GM23338 (cell line): Measurements from ENCODE around the gene INO80E. TPM values are rescaled to one million over a fixed set of nuclear protein-coding genes. Genes with fewer than 3 reads are reported as not detected.

Experiments used
- ATAC-seq: fragments of 200-7000 bp; cut with Tn5 transposase; 3 replicates; pipeline ENCODE4 v1.9.1; 2020
- DNase-seq: peaks from one replicate; pipeline ENCODE4 v3.0.0-alpha.2; 2015; ENCODE audit warnings: low spot score
- H2AFZ ChIP-seq: fragments of 200-600 bp; sonication (generic); 2 replicates; pipeline ENCODE4 v1.8.0; 2016; ENCODE audit warnings: antibody characterized with exemption, mild to moderate bottlenecking, moderate library complexity
- H3F3A ChIP-seq: fragments of 200-600 bp; sonication (generic); replicated peaks from 2 replicates; pipeline ENCODE4 v1.8.0; 2017; ENCODE audit warnings: antibody characterized with exemption, mixed run types, low read depth
- H3K27ac ChIP-seq: fragments of 200-600 bp; sonication (generic); 2 replicates; pipeline ENCODE4 v1.6.1; 2016; ENCODE audit warnings: low read depth
- H3K27me3 ChIP-seq: fragments of 200-600 bp; sonication (generic); 2 replicates; pipeline ENCODE4 v1.8.0; 2016; ENCODE audit warnings: mild to moderate bottlenecking, mixed run types, moderate library complexity; ENCODE audit not compliant: insufficient read depth
- H3K36me3 ChIP-seq: fragments of 200-600 bp; sonication (generic); 2 replicates; pipeline ENCODE4 v1.8.0; 2016; ENCODE audit warnings: mild to moderate bottlenecking; ENCODE audit not compliant: insufficient read depth
- H3K4me1 ChIP-seq: fragments of 200-600 bp; sonication (generic); 2 replicates; pipeline ENCODE4 v1.8.0; 2016; ENCODE audit warnings: mild to moderate bottlenecking, moderate library complexity; ENCODE audit not compliant: insufficient read depth
- H3K4me2 ChIP-seq: fragments of 200-600 bp; sonication (generic); 2 replicates; pipeline ENCODE4 v1.7.1; 2017; ENCODE audit warnings: mixed run types
- H3K4me3 ChIP-seq: fragments of 200-600 bp; sonication (generic); 2 replicates; pipeline ENCODE4 v1.6.1; 2016; ENCODE audit warnings: mixed run types
- H3K79me2 ChIP-seq: fragments of 200-600 bp; sonication (generic); replicated peaks from 2 replicates; pipeline ENCODE4 v1.8.0; 2017; ENCODE audit warnings: mild to moderate bottlenecking; ENCODE audit not compliant: insufficient read depth
- H3K9me2 ChIP-seq: fragments of 200-600 bp; sonication (generic); 2 replicates; pipeline ENCODE4 v1.8.0; 2017; ENCODE audit not compliant: insufficient read depth
- H4K20me1 ChIP-seq: fragments of 200-600 bp; sonication (generic); replicated peaks from 2 replicates; pipeline ENCODE4 v1.8.0; 2017; ENCODE audit warnings: mild to moderate bottlenecking; ENCODE audit not compliant: insufficient read depth
- H3K27ac Mint-ChIP-seq: 2 replicates; pipeline ENCODE4 v1.8.0; 2020; ENCODE audit warnings: inconsistent platforms, mild to moderate bottlenecking, moderate library complexity, mixed read lengths
- H3K27me3 Mint-ChIP-seq: 3 replicates; pipeline ENCODE4 v1.8.0; 2022; ENCODE audit warnings: low read depth, mild to moderate bottlenecking, moderate library complexity, mixed read lengths, inconsistent platforms; ENCODE audit not compliant: insufficient read depth, poor library complexity
- H3K36me3 Mint-ChIP-seq: 3 replicates; pipeline ENCODE4 v1.8.0; 2021; ENCODE audit warnings: low read depth, mild to moderate bottlenecking, inconsistent platforms, moderate library complexity, mixed read lengths
- H3K4me1 Mint-ChIP-seq: 3 replicates; pipeline ENCODE4 v1.8.0; 2020; ENCODE audit warnings: mild to moderate bottlenecking, inconsistent platforms, mixed read lengths
- H3K4me3 Mint-ChIP-seq: 3 replicates; pipeline ENCODE4 v1.8.0; 2021; ENCODE audit warnings: moderate library complexity, mild to moderate bottlenecking, inconsistent platforms, mixed read lengths
- H3K9me3 Mint-ChIP-seq: 3 replicates; pipeline ENCODE4 v1.8.0; 2020; ENCODE audit warnings: moderate library complexity, mild to moderate bottlenecking, inconsistent platforms, mixed read lengths
- CREB1 ChIP-seq: fragments of 250-450 bp; sonication (Bioruptor Pico); IDR thresholded peaks from 2 replicates; pipeline ENCODE4 v1.5.0; 2020; ENCODE audit warnings: low read depth, mild to moderate bottlenecking, moderate library complexity
- CTCF ChIP-seq, 2 experiments: fragments of 200-600 bp in 1 of 2; sonication (generic) in 1 of 2; conservative IDR thresholded peaks; 2 replicates each; pipeline versions ENCODE4 v1.5.1 to v1.6.1; 2016 to 2017; ENCODE audit warnings: antibody characterized with exemption in 2 of 2, low read depth in 2 of 2, mild to moderate bottlenecking in 2 of 2, moderate library complexity in 1 of 2
- JUNB ChIP-seq: IDR thresholded peaks from one replicate; pipeline ENCODE4 v1.6.1; 2016; ENCODE audit warnings: antibody characterized with exemption; ENCODE audit not compliant: unreplicated experiment
- NANOG ChIP-seq: IDR thresholded peaks from 2 replicates; pipeline ENCODE4 v1.6.1; 2016; ENCODE audit warnings: antibody characterized with exemption, borderline replicate concordance
- POLR2AphosphoS5 ChIP-seq: IDR thresholded peaks from 2 replicates; pipeline ENCODE4 v1.6.1; 2016; ENCODE audit warnings: antibody characterized with exemption, low read depth
- STAT1 ChIP-seq: IDR thresholded peaks from one replicate; pipeline ENCODE4 v1.6.1; 2016; ENCODE audit warnings: antibody characterized with exemption; ENCODE audit not compliant: unreplicated experiment
- ZNF114 ChIP-seq: fragments of 250-450 bp; sonication (Bioruptor Pico); IDR thresholded peaks from 2 replicates; pipeline ENCODE4 v1.5.0; 2020; ENCODE audit warnings: mild to moderate bottlenecking, moderate library complexity
- ZNF331 ChIP-seq: fragments of 250-450 bp; sonication (Bioruptor Pico); IDR thresholded peaks from 2 replicates; pipeline ENCODE4 v1.5.0; 2020; ENCODE audit warnings: low read depth, mild to moderate bottlenecking, moderate library complexity
- polyA plus RNA-seq: library from polyadenylated mRNA; unstranded; fragments of >200 nt; fragmentation: Nextera tagmentation; extraction: Ambion mirVana; gene quantifications from 2 replicates; pipeline ENCODE4 v1.2.1, GENCODE V29; 2016
- total RNA-seq: library from RNA; depleted of rRNA; stranded (reverse); fragments of >200 nt; shearing (Covaris generic); gene quantifications from 2 replicates; pipeline ENCODE4 v1.2.3, GENCODE V29; 2014
- TF ChIP-seq, protein P1 (sequence below): IDR thresholded peaks from 2 replicates; pipeline ENCODE4 v1.6.1; 2016; ENCODE audit warnings: antibody characterized with exemption
- TF ChIP-seq, protein P2 (sequence below): IDR thresholded peaks from one replicate; pipeline ENCODE4 v1.6.1; 2018; ENCODE audit warnings: antibody characterized with exemption; ENCODE audit not compliant: unreplicated experiment

The INO80E gene
- total and polyA plus RNA-seq, 2 experiments from 2014 or later = 66.0 to 71.0 TPM

GRCh38 chr16:29973384-29974246, 22.4 kb upstream of the INO80E start, which contains the start of gene TAOK2:
Gene TAOK2, plus strand, starts transcription at chr16:29973868. Its CDS starts 3,905 bp downstream, at chr16:29977773.
- Histone ChIP-seq H3K4me3 (peak within 1 kb of the TSS; percentile 98), H3K27me3 (peaks cover 16% of the 10 kb centered on the region), H2AFZ (peak within 1 kb of the TSS; percentile 84), H3K79me2 (peaks cover 37% of the 10 kb centered on the region), H3F3A (peaks cover 23% of the 10 kb centered on the region; the same call in 1 of the 2 replicates), H4K20me1 (peaks cover 17% of the 10 kb centered on the region), H3K9me2 (peaks cover 4% of the 10 kb centered on the region; the same call in 1 of the 2 replicates), H3K36me3 (peaks cover 13% of the 10 kb centered on the region), H3K4me1 (peaks cover 27% of the 10 kb centered on the region), H3K4me2 (peak within 1 kb of the TSS; percentile 100), H3K27ac (peak within 1 kb of the TSS; percentile 74)
- Mint-ChIP-seq H3K4me1 (peaks cover 29% of the 10 kb centered on the region), H3K27me3 (peaks cover 18% of the 10 kb centered on the region), H3K4me3 (peak within 1 kb of the TSS; percentile 97), H3K27ac (peak within 1 kb of the TSS; percentile 92), H3K36me3 (peaks cover 40% of the 10 kb centered on the region), H3K9me3 (peaks cover 21% of the 10 kb centered on the region)
- DNase-seq (peak; percentile 99), ATAC-seq (peak; percentile 95)
- TF ChIP-seq ZNF114 (CRISPR knock-in tag) = no peak
- TF ChIP-seq, protein P1, sequence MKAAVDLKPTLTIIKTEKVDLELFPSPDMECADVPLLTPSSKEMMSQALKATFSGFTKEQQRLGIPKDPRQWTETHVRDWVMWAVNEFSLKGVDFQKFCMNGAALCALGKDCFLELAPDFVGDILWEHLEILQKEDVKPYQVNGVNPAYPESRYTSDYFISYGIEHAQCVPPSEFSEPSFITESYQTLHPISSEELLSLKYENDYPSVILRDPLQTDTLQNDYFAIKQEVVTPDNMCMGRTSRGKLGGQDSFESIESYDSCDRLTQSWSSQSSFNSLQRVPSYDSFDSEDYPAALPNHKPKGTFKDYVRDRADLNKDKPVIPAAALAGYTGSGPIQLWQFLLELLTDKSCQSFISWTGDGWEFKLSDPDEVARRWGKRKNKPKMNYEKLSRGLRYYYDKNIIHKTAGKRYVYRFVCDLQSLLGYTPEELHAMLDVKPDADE = peak; percentile 51
- TF ChIP-seq, protein P2, sequence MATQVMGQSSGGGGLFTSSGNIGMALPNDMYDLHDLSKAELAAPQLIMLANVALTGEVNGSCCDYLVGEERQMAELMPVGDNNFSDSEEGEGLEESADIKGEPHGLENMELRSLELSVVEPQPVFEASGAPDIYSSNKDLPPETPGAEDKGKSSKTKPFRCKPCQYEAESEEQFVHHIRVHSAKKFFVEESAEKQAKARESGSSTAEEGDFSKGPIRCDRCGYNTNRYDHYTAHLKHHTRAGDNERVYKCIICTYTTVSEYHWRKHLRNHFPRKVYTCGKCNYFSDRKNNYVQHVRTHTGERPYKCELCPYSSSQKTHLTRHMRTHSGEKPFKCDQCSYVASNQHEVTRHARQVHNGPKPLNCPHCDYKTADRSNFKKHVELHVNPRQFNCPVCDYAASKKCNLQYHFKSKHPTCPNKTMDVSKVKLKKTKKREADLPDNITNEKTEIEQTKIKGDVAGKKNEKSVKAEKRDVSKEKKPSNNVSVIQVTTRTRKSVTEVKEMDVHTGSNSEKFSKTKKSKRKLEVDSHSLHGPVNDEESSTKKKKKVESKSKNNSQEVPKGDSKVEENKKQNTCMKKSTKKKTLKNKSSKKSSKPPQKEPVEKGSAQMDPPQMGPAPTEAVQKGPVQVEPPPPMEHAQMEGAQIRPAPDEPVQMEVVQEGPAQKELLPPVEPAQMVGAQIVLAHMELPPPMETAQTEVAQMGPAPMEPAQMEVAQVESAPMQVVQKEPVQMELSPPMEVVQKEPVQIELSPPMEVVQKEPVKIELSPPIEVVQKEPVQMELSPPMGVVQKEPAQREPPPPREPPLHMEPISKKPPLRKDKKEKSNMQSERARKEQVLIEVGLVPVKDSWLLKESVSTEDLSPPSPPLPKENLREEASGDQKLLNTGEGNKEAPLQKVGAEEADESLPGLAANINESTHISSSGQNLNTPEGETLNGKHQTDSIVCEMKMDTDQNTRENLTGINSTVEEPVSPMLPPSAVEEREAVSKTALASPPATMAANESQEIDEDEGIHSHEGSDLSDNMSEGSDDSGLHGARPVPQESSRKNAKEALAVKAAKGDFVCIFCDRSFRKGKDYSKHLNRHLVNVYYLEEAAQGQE = no peak
- peak; percentile 96 for TF ChIP-seq POLR2AphosphoS5
- TF ChIP-seq CREB1 (CRISPR knock-in tag) = peak; percentile 22; the same call in 1 of the 2 replicates
- no peak for TF ChIP-seq NANOG
- no peak for TF ChIP-seq JUNB

GRCh38 chr16:29974291-29975133, 21.5 kb upstream of the INO80E start:
- Histone ChIP-seq H3K4me3 (peak overlapping the region; percentile 98), H3K36me3 (peaks cover 12% of the 10 kb centered on the region), H3F3A (peaks cover 23% of the 10 kb centered on the region; the same call in 1 of the 2 replicates), H4K20me1 (peaks cover 17% of the 10 kb centered on the region), H3K4me2 (peak overlapping the region; percentile 100), H3K79me2 (peaks cover 37% of the 10 kb centered on the region), H3K4me1 (peaks cover 27% of the 10 kb centered on the region), H3K27me3 (peaks cover 16% of the 10 kb centered on the region), H3K9me2 (peaks cover 4% of the 10 kb centered on the region; the same call in 1 of the 2 replicates), H2AFZ (peak overlapping the region; percentile 84), H3K27ac (peak overlapping the region; percentile 74)
- DNase-seq (peak; percentile 24), ATAC-seq (peak; percentile 12)
- peaks cover 29% of the 10 kb centered on the region for H3K4me1 Mint-ChIP-seq
- H3K27me3 Mint-ChIP-seq = peaks cover 18% of the 10 kb centered on the region
- H3K9me3 Mint-ChIP-seq = peaks cover 21% of the 10 kb centered on the region
- peaks cover 40% of the 10 kb centered on the region for H3K36me3 Mint-ChIP-seq
- H3K27ac Mint-ChIP-seq = no peak overlapping the region
- H3K4me3 Mint-ChIP-seq = peak overlapping the region; percentile 97
- no peak for TF ChIP-seq ZNF331 (CRISPR knock-in tag)
- no peak for TF ChIP-seq ZNF114 (CRISPR knock-in tag)
- no peak for TF ChIP-seq JUNB
- TF ChIP-seq STAT1 = no peak
- TF ChIP-seq CTCF (conservative IDR thresholded peaks at IDR 0.05; ENCODE audit: low read depth in 2 of 2) = no peak; a peak in 1 of 4 replicates
- TF ChIP-seq, protein P2 = no peak
